DMS 273 treated with DMSO at 0.1 percent for 48 hours (cell line): ENCODE measurements around the gene APRT.

Experiments
- DNase-seq: peaks from one replicate; lab custom pipeline; 2025; lab: John Stamatoyannopoulos, UW

The APRT gene

DNA sequence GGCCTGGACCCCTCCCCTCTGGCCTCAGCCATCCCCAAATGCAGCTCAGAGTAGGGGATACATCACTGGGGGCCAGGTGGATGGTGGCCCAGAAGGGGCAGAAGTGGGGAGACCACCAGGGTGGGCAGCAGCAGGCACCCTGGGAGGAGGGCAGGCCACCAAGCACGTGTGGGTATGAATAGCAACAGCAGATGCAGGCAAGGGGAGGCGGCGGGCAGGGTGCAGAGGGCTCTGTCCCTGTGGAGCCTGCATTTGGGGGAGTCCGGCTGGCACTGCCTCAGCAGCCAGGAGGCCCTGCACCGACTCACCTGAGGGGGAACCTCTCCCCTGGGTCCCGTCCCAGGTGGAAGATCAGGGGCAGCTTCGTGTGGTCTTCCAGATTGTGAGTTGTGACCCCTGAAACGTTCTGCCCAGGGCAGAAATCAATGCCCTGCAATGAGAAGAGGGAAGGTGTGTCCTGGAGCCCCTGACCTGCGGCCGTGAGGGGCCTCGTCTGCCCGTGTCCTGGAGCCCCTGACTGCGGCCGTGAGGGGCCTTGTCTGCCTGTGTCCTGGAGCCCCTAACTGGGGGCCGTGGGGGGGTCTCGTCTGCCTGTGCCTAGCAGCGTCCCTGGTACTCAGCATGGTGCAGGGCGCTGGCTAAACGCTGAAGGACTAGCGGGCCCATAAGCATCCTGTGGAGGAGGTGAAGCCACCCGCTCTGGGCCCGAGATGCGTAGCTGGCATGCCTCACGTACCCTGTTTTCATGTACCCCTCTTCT lies 10.7 kb upstream of the APRT start:
- no peak for DNase-seq

GRCh38 chr16:88821168-88821850 lies 9.6 kb upstream of the APRT start:
- DNase-seq: no peak

DNA sequence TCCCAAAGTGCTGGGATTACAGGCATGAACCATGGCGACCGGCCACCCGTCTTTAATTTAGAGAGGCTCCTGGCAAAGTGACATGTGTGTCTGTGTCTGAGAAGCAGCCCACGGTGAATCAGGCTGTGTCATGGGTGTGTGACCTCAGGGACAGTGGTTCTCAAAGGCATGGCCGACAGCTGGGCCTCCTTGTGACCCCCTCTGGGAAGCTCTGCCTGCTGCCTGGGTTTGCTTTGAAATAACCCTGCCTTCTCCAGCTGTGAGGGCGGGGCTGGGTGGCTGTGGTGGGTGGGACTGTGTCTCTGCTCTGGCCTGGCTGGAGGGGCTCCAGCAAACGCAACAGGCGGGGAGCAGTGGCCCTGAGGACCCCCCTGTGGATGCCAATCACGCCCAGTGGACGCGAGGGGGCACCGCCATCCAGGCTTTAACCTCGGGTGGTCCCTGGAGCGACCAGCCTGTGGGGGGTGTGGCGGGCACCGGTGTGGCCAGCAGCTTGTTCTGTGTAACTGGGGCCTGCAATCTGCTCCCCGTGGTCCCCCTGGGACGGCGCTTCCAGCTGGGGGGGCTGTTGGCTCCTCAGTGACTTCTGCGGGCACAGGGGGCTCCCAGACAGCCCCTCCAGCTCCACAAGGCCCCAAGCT lies 8.8 kb upstream of the APRT start:
- no peak for DNase-seq

GRCh38 chr16:88819126-88819525 lies 7.4 kb upstream of the APRT start:
- DNase-seq: no peak

- no peak for DNase-seq
These were observed 6.8 kb upstream of the APRT start for GRCh38 chr16:88818575-88818874.

DNA sequence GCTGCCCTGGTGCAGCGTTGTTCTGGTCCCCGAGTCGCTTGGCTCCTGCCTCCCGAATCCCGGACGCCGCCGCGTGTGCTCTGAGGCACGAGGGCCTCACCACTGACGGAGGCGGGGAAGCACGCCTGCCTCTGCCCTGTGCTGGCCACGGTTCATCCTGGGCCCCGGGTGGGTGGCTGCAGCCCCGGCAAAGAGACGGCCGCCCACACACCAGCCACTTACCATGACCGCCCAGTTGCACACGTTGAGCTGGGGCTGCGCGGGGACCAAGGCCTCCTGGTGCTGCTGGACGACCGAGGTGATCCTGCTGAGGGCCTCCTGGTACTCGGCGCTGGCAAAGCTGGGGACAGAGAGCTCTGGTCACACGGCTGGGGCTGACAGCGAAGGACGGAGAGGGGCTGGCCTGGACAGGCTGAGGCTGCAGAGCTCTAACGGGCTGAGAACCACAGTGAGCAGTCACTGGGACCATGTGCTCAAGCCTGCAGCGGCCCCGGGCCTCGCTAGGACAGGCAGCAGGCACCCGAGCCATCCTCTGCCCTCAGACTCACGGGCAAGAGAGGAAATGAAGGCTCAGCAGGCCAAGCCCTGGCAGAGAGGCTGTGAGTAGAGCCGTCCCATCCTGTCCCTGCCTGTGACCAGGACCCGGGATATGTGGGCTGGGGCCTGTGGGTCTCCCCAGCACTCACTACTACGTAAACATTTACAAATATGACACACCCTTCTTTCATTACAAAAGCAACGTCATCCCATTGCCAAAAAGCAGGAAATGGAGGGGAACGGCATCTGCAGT lies 6.3 kb upstream of the APRT start:
- no peak for DNase-seq

DNA sequence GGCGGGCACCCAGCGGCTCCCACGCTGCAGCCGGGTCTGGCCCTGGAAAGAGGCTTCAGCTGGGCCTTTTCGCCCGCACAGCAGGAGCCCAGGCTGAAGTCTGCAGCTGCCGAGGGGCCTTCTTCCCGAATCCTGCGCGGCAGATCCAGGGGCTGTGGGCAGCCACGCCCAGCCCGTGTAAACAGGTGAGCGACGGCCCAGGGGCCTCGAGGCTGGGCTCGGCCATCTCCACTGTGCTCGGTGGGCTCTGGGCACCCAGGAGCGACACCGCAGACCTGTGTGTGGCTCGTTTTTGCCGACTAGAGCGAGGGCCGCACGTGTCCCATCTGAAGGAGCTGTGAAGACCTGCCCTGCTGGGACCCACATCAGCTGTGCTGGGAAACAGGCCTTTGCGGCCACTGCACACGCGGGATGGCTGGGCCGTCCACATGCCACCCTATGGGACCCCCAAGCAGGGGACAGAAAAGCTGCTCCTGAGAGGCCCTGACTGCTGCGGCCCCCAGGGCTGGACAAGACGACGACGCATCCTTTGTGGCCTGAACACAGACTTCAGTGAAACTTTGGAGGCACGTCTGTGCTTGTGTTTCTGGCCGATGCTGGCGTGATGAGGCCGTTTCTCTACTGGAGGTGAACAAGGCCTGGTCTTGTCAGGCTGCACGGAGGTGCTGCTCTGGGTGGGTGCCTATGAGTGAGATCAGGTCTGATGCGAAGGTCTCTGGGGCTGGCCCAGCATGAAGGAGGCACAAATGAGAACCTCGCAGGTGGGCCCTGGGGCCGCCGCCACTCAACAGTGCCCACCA lies 5.2 kb upstream of the APRT start:
- DNase-seq: no peak

DNA sequence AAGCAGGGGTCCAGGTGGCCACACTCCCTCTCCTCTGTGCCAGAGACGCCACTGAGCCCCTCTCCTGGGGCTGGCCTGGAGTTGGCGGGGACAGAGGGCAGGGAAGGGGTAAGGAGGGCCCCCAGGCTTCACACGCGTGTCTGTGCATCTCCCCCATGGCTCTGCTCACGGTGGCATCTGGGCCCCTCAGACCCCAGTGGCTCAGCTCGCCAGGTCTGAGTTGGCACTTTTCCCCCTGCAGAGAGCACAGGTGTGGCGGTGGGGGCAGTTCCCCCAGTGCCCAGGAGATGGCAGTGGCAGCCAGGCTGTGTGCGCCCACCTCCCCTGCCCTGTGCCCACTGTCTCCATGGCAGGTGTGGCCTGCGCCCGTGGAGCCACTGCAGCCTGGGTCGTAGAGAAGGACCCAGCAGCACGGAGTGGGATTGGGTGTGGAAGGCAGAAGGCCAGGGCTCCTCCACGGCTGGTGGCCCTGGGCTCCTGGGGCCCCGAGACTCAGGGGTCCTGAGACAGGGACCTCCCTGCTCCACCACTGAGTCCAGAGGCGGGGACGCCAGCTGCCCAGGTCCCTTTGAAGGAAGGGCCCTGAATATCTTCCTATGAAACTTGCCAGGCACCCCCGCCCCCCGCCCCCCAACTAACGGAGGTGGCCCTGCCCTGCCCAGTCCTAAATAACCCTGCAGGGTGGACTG lies 4.3 kb upstream of the APRT start:
- DNase-seq: no peak

DNA sequence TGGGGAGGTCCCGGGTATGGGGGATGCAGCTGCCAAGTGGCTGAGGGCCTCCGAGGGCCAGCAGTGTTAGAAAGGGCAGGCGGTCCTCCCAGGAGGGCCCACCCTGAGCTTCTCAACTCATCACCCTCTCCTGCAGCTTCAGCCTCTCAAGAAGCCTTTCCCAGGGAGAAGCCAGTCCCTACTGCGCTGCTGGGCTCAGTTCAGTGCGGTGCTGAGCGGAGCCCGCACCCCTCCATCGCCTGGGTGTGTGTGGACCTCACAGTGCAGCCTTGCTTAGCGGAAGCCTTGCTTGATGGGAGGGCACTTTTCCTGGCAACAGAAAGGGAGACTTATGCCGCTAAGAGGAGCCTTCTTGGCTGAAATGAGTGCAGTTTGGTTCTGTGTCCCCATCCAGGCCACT lies 3.5 kb upstream of the APRT start:
- DNase-seq: no peak

DNA sequence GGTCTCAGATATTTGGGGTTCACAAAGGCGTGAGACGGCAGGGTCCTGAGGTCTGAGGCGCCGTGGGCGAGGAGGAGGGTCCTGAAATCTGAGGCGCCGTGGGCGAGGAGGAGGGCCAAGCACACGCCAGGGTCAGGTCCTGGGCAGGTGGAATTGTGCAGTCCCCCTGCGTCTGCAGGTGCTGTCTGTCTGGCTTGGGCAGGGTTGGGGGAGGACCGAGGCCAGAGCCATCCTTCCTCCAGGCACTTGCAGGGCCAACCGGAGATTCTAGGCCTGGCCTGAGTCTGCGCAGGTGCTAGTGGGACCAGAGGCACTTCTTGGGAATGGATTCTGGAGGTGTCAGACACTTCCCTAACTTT lies 2.4 kb upstream of the APRT start:
- no peak for DNase-seq

- no peak for DNase-seq
These were observed 1.8 kb upstream of the APRT start for GRCh38 chr16:88813269-88814143.

- no peak for DNase-seq
These were observed 963 bp upstream of the APRT start for GRCh38 chr16:88812513-88813268.

- DNase-seq: no peak
These were observed 588 bp downstream of the APRT start for GRCh38 chr16:88810912-88811768.

- no peak for DNase-seq
These were observed 1.4 kb downstream of the APRT start for GRCh38 chr16:88810166-88810911.

- no peak for DNase-seq
These were observed 2.0 kb downstream of the APRT start for GRCh38 chr16:88809676-88810165.

DNA sequence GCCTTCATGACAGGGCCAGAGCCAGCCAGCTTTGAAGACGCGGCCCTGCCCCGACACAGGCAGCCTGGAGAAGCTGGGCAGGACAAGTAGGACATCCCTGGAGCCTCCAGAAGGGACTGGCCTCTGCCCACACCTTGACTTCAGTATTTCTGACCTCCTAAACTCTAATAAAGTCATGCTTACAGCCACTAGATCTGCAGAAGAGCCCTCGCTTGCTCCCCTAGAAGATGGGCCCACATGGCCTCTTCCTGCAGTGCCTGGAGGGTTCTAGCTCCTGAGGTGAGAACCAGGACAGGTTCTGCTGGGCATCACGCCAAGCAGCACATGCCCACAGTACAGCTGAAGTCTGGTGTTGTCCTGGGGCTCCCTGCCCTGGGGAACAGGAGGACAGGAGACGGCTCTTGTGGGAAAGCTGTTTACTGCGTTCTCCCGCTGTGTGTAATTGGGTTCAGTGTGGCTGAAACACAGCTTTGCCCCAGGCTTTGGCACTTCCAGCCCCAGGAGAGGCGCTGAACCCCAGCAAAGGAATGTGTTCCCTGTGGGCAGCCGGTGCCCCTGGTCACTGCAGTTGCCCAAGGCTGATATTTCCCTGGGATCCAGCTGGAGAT lies 2.6 kb downstream of the APRT start:
- DNase-seq: no peak
